Body of pancreas (tissue), 4 donors: ENCODE results near the gene AGPAT3. TPM values are rescaled to one million over a fixed set of nuclear protein-coding genes. Genes with fewer than 3 reads are reported as not detected.

Source experiments
- ATAC-seq: fragments of 150-250 bp; one replicate; pipeline ENCODE4 v1.9.1; 2016
- DNase-seq, 4 donors: peaks; one replicate each; pipeline ENCODE4 v3.0.0-alpha.2; 2019
- H3K27ac ChIP-seq, 4 donors: fragments of 200-600 bp; sonication (generic); 1 replicate in 3 of 4; 2 replicates in 1 of 4; pipeline versions ENCODE4 v1.5.1 to v1.6.1; 2016 to 2019; ENCODE audit warnings: mild to moderate bottlenecking in 1 of 4, mixed read lengths in 1 of 4, moderate library complexity in 1 of 4
- H3K27me3 ChIP-seq, 2 donors: fragments of 200-600 bp; sonication (generic); one replicate each; pipeline ENCODE4 v1.6.0; 2016; ENCODE audit warnings: mild to moderate bottlenecking in 1 of 2
- H3K36me3 ChIP-seq, 2 donors: fragments of 200-600 bp; sonication (generic); replicated peaks in 1 of 2; 2 replicates each; pipeline ENCODE4 v1.5.1; 2016; ENCODE audit warnings: low read depth in 2 of 2; ENCODE audit not compliant: insufficient read depth in 1 of 2
- H3K4me1 ChIP-seq: fragments of 200-600 bp; sonication (generic); one replicate; pipeline ENCODE4 v1.6.0; 2016
- H3K4me3 ChIP-seq, 2 donors: fragments of 200-600 bp; sonication (generic); 1 replicate in 1 of 2; 2 replicates in 1 of 2; pipeline ENCODE4 v1.5.1; 2016 to 2019
- H3K9me3 ChIP-seq, 3 donors: fragments of 200-600 bp; sonication (generic); 1 replicate in 2 of 3; 2 replicates in 1 of 3; pipeline ENCODE4 v1.5.1; 2016
- CTCF ChIP-seq, 7 experiments: fragments of 450-650 bp in 4 of 7; fragments of 200-600 bp in 3 of 7; sonication (generic) in 3 of 7; IDR thresholded peaks; one replicate each; pipeline ENCODE4 v1.5.1; 2016 to 2019; ENCODE audit warnings: antibody characterized with exemption in 7 of 7
- POLR2A ChIP-seq, 3 donors: fragments of 450-650 bp; IDR thresholded peaks; one replicate each; pipeline ENCODE4 v1.6.1; 2016; ENCODE audit warnings: antibody characterized with exemption in 3 of 3, mild to moderate bottlenecking in 2 of 3
- whole genome bisulfite sequencing, 2 donors: methylation state at CpG; one replicate each; pipeline ENCODE4 v1.1.5; 2017; 5-methylcytosine and 5-hydroxymethylcytosine counted together
- intact Hi-C: fragments of 100-400 bp; cut with DNase I; formaldehyde crosslinking; loops from one replicate; pipeline ENCODE4 v1.15.1; 2023
- total RNA-seq, 2 donors: library from RNA; depleted of rRNA; stranded (reverse); fragments of >200 nt; gene quantifications; one replicate each; pipeline ENCODE4 v1.1.0, GENCODE V29; 2016

Gene AGPAT3
- total RNA-seq, 2 donors from 2014 or later, result 21.8 to 39.2 TPM

DNA sequence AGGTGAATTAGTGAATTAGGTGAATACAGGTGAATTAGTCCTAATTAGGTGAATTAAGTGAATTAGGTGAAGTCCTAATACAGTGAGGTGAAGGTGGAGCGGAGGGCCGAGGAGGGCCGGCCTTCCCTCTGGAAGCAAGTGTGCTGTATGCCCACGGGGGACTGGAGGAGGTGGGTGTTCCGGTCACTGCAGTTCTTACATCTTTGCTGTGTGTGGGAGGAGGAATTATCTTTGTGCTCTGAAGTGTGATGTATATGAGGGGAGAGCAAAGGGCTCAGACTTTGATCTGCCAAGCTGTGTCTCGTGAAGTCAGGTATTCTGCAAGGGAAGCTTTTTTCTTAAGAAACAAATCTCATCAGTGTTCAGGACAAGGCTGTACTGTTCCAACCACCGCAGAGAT lies 45.4 kb downstream of the AGPAT3 start:
- intact Hi-C loops, result no loop called here
- ATAC-seq, result no peak
- WGBS, 2 donors, result 88 to 91% methylated on average over 7 of the region's 7 CpGs

DNA sequence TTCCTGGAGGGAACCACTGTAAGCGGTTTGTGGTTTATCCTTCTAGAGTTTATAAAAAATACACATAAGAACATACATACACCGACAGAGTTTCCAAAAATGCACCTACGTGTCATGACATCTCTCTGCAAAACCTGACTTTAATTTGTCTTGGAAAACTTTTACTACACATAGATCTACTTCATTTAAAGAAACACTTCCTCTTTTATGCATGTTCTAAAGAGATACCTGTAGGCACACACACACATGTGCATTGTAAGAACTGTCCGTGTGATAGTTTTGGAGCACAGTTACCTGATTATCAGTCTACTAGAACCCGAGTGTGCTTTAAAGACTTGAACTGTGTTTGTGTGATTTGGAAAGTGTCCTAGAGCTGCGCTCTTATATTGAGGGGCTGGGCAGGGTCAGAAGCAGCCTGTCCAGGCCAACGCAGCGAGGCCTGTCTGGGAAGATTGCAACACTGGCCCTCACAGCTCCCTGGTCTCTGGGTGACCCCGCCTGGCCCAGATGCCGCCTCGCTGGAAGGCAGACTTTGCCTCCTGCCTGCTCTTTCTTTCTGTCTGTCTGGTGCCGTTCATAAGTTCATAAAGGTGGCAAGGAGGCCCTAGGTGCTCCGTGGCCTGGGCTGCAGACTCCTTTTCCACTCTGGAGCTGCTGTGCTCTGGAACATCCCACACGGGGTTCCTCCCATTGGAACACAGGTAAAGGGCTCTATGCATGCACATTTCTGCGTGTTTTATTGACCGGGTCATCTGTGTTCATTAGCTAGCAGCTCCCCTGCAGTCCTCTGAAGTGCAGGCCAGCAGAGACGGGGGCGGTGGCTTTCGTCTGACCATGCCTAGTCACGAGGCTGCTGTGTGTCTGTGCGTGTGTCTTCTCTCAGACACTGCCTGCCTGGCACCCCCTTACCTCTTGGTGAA lies 46.3 kb downstream of the AGPAT3 start:
- DNase-seq, result no peak

More for the DNA sequence above, 45.4 kb downstream of the AGPAT3 start:
- Histone ChIP-seq H3K4me3 (no peak overlapping the region), H3K4me1 (no peaks in the 10 kb centered on the region), H3K27me3 (no peaks in the 10 kb centered on the region), H3K27ac (no peak overlapping the region), H3K36me3 (peaks cover 0 to 2% of the 10 kb centered on the region in 2 donors), H3K9me3 (no peaks in the 10 kb centered on the region)
- no peak for DNase-seq
- TF ChIP-seq CTCF (IDR thresholded peaks at IDR 0.05) (no peak), POLR2A (IDR thresholded peaks at IDR 0.05) (no peak)

DNA sequence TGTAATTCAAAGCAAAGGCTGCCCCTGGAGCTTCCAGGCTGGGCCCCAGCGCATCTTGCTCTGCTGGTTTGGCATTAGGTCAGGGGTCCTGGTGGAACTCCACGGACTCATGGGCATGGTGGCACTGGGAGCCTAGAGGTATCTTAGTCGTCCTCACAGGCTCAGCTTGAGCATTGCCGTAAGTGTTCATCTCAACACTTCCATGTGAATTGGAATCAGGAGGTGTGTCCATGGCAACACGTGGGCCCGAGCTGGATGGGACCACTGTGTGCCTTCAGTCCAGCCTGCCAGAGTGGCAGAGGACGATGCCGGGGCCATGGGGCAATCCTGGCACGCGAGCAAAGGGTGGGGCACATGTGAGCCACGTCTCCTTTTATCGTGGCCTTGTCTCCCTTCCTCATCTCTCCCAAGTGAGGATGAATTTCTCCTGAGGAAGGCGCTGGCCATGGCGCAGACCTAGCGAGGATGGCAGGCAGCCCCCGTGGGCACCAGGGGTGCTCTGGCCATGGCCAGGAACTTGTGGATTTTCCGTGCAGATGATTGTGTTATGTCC lies 47.0 kb downstream of the AGPAT3 start:
- H3K4me3 ChIP-seq, result no peak overlapping the region
- H3K4me1 ChIP-seq, result no peaks in the 10 kb centered on the region
- no peaks in the 10 kb centered on the region for H3K36me3 ChIP-seq
- no peak overlapping the region for H3K27ac ChIP-seq
- no peak for ATAC-seq
- 93 to 94% methylated on average over 14 to 17 of the region's 17 CpGs for WGBS, 2 donors
- H3K9me3 ChIP-seq, result no peaks in the 10 kb centered on the region
- DNase-seq, result no peak
- TF ChIP-seq POLR2A (IDR thresholded peaks at IDR 0.05) (no peak), CTCF (IDR thresholded peaks at IDR 0.05) (no peak)
- no peaks in the 10 kb centered on the region for H3K27me3 ChIP-seq
- intact Hi-C loops, result no loop called here

More for the DNA sequence above, 46.3 kb downstream of the AGPAT3 start:
- Histone ChIP-seq H3K9me3 (no peaks in the 10 kb centered on the region), H3K4me3 (no peak overlapping the region), H3K27ac (no peak overlapping the region), H3K27me3 (no peaks in the 10 kb centered on the region), H3K36me3 (peaks cover 0 to 2% of the 10 kb centered on the region in 2 donors), H3K4me1 (no peaks in the 10 kb centered on the region)
- no peak for ATAC-seq
- intact Hi-C loops, result no loop called here
- TF ChIP-seq CTCF (IDR thresholded peaks at IDR 0.05), result no peak
- no peak for TF ChIP-seq POLR2A (IDR thresholded peaks at IDR 0.05)
- WGBS, 2 donors, result 78 to 91% methylated on average over 13 to 20 of the region's 21 CpGs

- Histone ChIP-seq H3K4me1 (no peaks in the 10 kb centered on the region), H3K4me3 (no peak overlapping the region), H3K9me3 (no peaks in the 10 kb centered on the region), H3K27ac (no peak overlapping the region), H3K36me3 (no peaks in the 10 kb centered on the region), H3K27me3 (no peaks in the 10 kb centered on the region)
- DNase-seq (no peak), ATAC-seq (no peak)
- intact Hi-C loops, result no loop called here
- 94 to 98% methylated on average over 6 to 9 of the region's 9 CpGs for WGBS, 2 donors
- TF ChIP-seq CTCF (IDR thresholded peaks at IDR 0.05), result no peak
- no peak for TF ChIP-seq POLR2A (IDR thresholded peaks at IDR 0.05)
These were observed 47.5 kb downstream of the AGPAT3 start for GRCh38 chr21:43912500-43912899.
